T-helper 17 cell (primary cell): ENCODE data around the gene OGFR. TPM values are rescaled to one million over a fixed set of nuclear protein-coding genes. Genes with fewer than 3 reads are reported as not detected.

Source experiments
- ATAC-seq: fragments of 150-1000 bp; cut with Tn5 transposase; 2 replicates; pipeline ENCODE4 v1.10.0; 2021; ENCODE audit warnings: mild to moderate bottlenecking, moderate library complexity
- DNase-seq, 3 donors: peaks; one replicate each; pipeline versions ENCODE4 v3.0.0 to v3.0.0-alpha.2; 2020 to 2021
- H3K9me3 ChIP-seq: one replicate; pipeline ENCODE4 v1.7.0; 2013; ENCODE audit warnings: low read length, mild to moderate bottlenecking; ENCODE audit not compliant: control insufficient read depth, poor library complexity, severe bottlenecking
- H3K27ac Mint-ChIP-seq: one replicate; pipeline ENCODE4 v1.8.0; 2022; ENCODE audit warnings: mild to moderate bottlenecking, moderate library complexity, mixed read lengths
- H3K27me3 Mint-ChIP-seq: one replicate; pipeline ENCODE4 v1.8.0; 2022; ENCODE audit warnings: mixed read lengths
- H3K36me3 Mint-ChIP-seq: one replicate; pipeline ENCODE4 v1.8.0; 2022; ENCODE audit warnings: low read depth, mixed read lengths
- H3K4me1 Mint-ChIP-seq: one replicate; pipeline ENCODE4 v1.8.0; 2022; ENCODE audit warnings: mild to moderate bottlenecking, mixed read lengths
- H3K4me3 Mint-ChIP-seq: one replicate; pipeline ENCODE4 v1.8.0; 2022; ENCODE audit warnings: mild to moderate bottlenecking, moderate library complexity, mixed read lengths
- total RNA-seq, 4 donors: library from RNA in 2 of 4; stranded (reverse) in 2 of 4; gene quantifications; one replicate each; pipeline ENCODE4 v1.2.3 and lab custom pipeline; 2022 to 2026

Gene OGFR
- total RNA-seq, 2 donors from 2014 or later: 39.4 to 41.3 TPM

- no peak for DNase-seq
- Mint-ChIP-seq H3K4me3 (peak overlapping the region; percentile 91), H3K36me3 (no peaks in the 10 kb centered on the region), H3K4me1 (peaks cover 29% of the 10 kb centered on the region), H3K27ac (peak overlapping the region; percentile 96), H3K27me3 (no peaks in the 10 kb centered on the region)
- ATAC-seq: no peak
- no peaks in the 10 kb centered on the region for H3K9me3 ChIP-seq
These were observed 11.5 kb upstream of the OGFR start for GRCh38 chr20:62792940-62793756.

GRCh38 chr20:62793757-62794006 lies 11.0 kb upstream of the OGFR start:
- H3K9me3 ChIP-seq: no peaks in the 10 kb centered on the region
- ATAC-seq (no peak), DNase-seq (no peak)
- H3K27ac Mint-ChIP-seq: peak overlapping the region; percentile 96
- peaks cover 34% of the 10 kb centered on the region for H3K4me1 Mint-ChIP-seq
- peaks cover 3% of the 10 kb centered on the region for H3K36me3 Mint-ChIP-seq
- no peaks in the 10 kb centered on the region for H3K27me3 Mint-ChIP-seq
- H3K4me3 Mint-ChIP-seq: peak overlapping the region; percentile 91

- DNase-seq (peak; percentile 88 to 93 (median 88)), ATAC-seq (peak; percentile 81)
- peak overlapping the region; percentile 91 for H3K4me3 Mint-ChIP-seq
- no peaks in the 10 kb centered on the region for H3K27me3 Mint-ChIP-seq
- peaks cover 4% of the 10 kb centered on the region for H3K36me3 Mint-ChIP-seq
- H3K27ac Mint-ChIP-seq: peak overlapping the region; percentile 96
- peaks cover 36% of the 10 kb centered on the region for H3K4me1 Mint-ChIP-seq
- H3K9me3 ChIP-seq: no peaks in the 10 kb centered on the region
These were observed 10.5 kb upstream of the OGFR start for GRCh38 chr20:62794007-62794724.

GRCh38 chr20:62795023-62795761 lies 9.4 kb upstream of the OGFR start:
- Mint-ChIP-seq H3K27ac (peak overlapping the region; percentile 96), H3K36me3 (peaks cover 4% of the 10 kb centered on the region), H3K4me3 (peak overlapping the region; percentile 91), H3K27me3 (no peaks in the 10 kb centered on the region), H3K4me1 (peaks cover 36% of the 10 kb centered on the region)
- DNase-seq: peak; percentile 42 to 61 (median 54)
- H3K9me3 ChIP-seq: no peaks in the 10 kb centered on the region
- ATAC-seq: peak; percentile 3

DNA sequence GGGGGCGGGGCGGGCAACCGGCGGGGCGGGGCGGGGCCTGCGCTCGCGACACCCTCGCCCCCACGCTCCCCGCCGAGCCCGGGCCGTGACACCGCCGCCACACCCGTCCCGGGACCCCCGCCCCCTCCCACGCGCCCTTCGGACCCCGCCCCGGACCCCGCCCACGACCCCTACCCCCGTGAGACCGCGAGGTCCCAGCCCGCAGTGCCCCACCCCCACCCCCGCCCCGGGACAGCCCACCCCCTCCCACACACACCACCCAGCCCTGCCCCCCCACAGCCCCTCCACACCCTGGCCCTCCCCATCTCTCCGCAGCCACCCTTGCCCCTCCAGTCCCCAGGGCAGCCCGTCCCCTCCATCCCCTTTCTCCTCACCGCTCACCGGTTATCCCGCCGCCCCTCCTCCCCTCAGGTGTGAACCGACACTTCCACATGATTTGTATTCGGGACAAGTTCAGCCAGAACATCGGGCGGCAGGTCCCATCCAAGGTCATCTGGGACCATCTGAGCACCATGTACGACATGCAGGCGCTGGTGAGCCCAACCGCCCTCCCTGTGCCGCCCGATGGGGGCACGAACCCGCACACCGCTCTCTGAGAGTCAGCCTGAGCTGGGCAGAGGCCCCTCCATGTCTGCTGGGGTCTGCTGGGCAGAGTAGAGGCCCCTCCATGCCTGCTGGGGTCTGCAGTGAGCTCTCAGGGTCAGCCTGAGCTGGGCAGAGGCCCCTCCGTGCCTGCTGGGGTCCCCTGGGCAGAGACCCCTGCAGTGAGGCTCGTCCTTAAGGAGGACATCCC lies 7.7 kb upstream of the OGFR start:
- H3K36me3 Mint-ChIP-seq: peaks cover 4% of the 10 kb centered on the region
- H3K9me3 ChIP-seq: no peaks in the 10 kb centered on the region
- H3K4me1 Mint-ChIP-seq: peaks cover 32% of the 10 kb centered on the region
- ATAC-seq: no peak
- no peak for DNase-seq
- H3K4me3 Mint-ChIP-seq: peak overlapping the region; percentile 88
- no peaks in the 10 kb centered on the region for H3K27me3 Mint-ChIP-seq
- peak overlapping the region; percentile 62 for H3K27ac Mint-ChIP-seq

- peaks cover 33% of the 10 kb centered on the region for H3K4me1 Mint-ChIP-seq
- ATAC-seq: no peak
These were observed 6.7 kb upstream of the OGFR start for GRCh38 chr20:62797671-62798532.

GRCh38 chr20:62799036-62799435 lies 5.6 kb upstream of the OGFR start:
- ATAC-seq (no peak), DNase-seq (no peak)
- Mint-ChIP-seq H3K4me1 (peaks cover 31% of the 10 kb centered on the region), H3K27ac (no peak overlapping the region), H3K27me3 (no peaks in the 10 kb centered on the region), H3K36me3 (peaks cover 4% of the 10 kb centered on the region), H3K4me3 (no peak overlapping the region)
- H3K9me3 ChIP-seq: no peaks in the 10 kb centered on the region

More at GRCh38 chr20:62797671-62798532, 6.7 kb upstream of the OGFR start:
- H3K36me3 Mint-ChIP-seq: peaks cover 4% of the 10 kb centered on the region
- H3K27ac Mint-ChIP-seq: peak overlapping the region; percentile 62
- DNase-seq: no peak
- H3K9me3 ChIP-seq: no peaks in the 10 kb centered on the region
- no peaks in the 10 kb centered on the region for H3K27me3 Mint-ChIP-seq
- peak overlapping the region; percentile 88 for H3K4me3 Mint-ChIP-seq

DNA sequence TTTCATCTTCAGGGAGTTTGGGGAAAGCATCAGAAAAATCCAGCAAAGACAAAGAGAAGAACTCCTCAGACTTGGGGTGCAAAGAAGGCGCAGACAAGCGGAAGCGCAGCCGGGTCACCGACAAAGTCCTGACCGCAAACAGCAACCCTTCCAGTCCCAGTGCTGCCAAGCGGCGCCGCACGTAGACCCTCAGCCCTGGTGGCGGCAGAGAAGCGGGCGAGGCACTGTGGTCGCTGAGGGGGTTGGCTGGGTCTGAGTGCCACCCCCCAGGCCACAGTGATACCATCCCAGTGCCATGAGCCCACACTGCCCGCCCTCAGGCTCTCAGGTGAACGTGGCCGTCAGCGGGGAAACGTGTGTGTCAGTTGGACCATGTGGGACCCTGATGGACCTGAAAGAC lies 5.2 kb upstream of the OGFR start:
- peaks cover 4% of the 10 kb centered on the region for H3K36me3 Mint-ChIP-seq
- H3K4me3 Mint-ChIP-seq: no peak overlapping the region
- ATAC-seq (no peak), DNase-seq (no peak)
- peaks cover 30% of the 10 kb centered on the region for H3K4me1 Mint-ChIP-seq
- no peaks in the 10 kb centered on the region for H3K9me3 ChIP-seq
- H3K27ac Mint-ChIP-seq: peak overlapping the region; percentile 39
- no peaks in the 10 kb centered on the region for H3K27me3 Mint-ChIP-seq

DNA sequence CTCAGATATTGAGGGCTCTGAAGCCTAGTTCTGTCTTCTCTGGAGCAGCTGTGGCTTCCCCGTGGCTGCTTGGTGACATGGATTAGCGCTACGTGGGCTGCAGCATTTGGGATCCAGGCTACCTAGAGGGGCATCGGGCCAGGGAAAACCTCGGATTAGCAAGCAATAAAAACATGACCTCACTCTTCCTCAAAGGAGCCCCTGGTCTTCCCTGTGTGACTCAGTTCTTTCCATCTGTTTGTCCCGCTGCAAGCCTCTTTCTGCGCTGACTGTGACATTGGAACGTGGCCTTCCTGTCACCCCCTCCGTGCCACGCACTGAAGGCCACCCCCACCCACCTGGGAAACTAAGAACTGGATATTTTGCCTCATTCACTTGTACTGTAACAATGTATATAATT lies 4.8 kb upstream of the OGFR start:
- Mint-ChIP-seq H3K4me1 (peaks cover 27% of the 10 kb centered on the region), H3K36me3 (peaks cover 4% of the 10 kb centered on the region), H3K27me3 (no peaks in the 10 kb centered on the region), H3K27ac (peak overlapping the region; percentile 39), H3K4me3 (no peak overlapping the region)
- DNase-seq (no peak), ATAC-seq (no peak)
- no peaks in the 10 kb centered on the region for H3K9me3 ChIP-seq

DNA sequence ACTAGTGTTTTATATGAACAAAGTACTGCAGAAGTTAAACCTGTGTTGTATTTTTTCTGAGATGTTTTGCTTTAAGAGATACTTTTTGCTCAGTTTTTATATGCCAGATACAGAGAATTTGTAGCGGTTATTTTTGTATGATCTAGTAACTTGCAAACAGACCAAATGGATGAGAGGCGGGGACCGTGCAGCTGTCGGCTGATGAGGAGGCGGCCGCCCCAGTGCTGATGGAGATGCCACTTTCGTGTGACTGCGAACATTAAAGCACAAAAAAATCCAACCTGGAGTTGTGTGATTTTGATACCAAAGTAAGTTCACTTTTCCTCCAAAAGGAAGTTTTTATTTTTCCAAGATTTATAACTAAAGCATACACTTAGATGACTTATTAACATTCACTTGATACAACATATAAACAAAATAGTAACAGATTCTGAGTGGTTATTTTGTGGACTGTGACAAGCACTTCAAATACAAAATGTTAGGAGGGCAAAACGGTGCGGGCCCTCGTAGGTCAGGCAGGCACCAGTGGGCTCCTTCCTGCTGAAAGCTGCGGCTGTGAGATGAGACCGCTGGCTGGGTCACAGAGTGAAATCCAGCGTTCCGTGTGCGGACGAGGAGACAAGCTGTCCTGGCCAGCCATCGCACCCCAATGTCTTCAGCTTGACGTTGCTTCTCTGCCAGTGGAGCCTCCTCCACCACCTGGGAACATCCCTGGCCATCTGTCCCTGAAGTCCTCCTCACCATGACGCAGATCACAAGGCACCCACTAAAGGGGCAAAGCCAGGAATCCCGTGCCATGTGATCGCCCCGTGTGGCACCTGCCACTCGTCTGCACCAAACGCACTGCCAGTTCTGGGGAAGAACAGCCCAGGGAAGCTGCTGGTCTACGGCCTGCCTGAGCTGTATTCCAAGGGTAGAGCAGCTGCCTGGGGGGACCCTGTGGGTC lies 4.0 kb upstream of the OGFR start:
- no peaks in the 10 kb centered on the region for H3K27me3 Mint-ChIP-seq
- no peaks in the 10 kb centered on the region for H3K9me3 ChIP-seq
- H3K36me3 Mint-ChIP-seq: peaks cover 4% of the 10 kb centered on the region
- DNase-seq: no peak
- ATAC-seq: no peak
- peaks cover 27% of the 10 kb centered on the region for H3K4me1 Mint-ChIP-seq
- peak overlapping the region; percentile 39 for H3K27ac Mint-ChIP-seq
- no peak overlapping the region for H3K4me3 Mint-ChIP-seq

DNA sequence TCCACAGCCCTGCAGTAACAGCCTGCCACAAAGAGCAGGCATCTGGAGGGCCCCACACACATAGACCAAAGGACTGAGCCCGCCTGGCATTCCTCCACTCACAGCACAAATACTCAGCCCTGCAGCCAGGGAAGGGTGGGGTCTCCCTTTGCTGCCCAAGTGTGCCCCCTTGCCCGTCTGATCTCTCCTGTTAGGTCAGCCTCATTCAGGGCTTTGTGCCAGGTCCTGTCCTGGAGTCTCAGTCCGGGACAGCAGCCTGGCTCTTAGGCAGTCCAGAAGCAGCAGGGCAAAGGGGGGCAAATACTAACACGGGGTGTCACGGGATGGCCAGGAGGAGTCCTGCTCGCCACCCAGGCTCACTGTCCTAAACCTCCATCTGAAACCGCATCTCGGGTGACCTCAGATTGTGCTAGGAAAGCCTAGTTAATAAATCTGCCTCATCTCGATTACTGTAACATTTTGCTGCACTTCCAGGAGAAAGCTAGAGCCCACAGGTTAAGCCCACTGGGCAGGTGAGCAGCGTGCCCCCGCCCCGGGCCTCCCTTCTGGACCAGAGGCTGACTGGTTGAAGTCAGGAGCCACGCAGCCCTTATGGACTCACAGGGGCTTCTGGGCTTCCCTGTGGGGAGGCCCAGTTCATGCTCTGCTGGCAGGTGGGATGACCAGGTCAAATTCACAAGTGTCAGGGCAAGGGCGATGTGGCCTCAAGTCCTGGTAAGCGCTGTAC lies 3.2 kb upstream of the OGFR start:
- no peak for DNase-seq
- no peak overlapping the region for H3K4me3 Mint-ChIP-seq
- peaks cover 4% of the 10 kb centered on the region for H3K36me3 Mint-ChIP-seq
- no peaks in the 10 kb centered on the region for H3K9me3 ChIP-seq
- no peak for ATAC-seq
- H3K27ac Mint-ChIP-seq: no peak overlapping the region
- peaks cover 30% of the 10 kb centered on the region for H3K4me1 Mint-ChIP-seq
- H3K27me3 Mint-ChIP-seq: no peaks in the 10 kb centered on the region
